HCT116 (cell line): ENCODE results near the gene RAB30. TPM values are rescaled to one million over a fixed set of nuclear protein-coding genes. Genes with fewer than 3 reads are reported as not detected.

Experiments
- ATAC-seq: fragments of 200-7000 bp; cut with Tn5 transposase; 2 replicates; pipeline ENCODE4 v1.9.1; 2020; ENCODE audit warnings: mild to moderate bottlenecking, moderate library complexity
- BruUV-seq: library from RNA; stranded (reverse); fragments of 400-500 nt; replicated peaks from 2 replicates; lab custom pipeline; 2021; lab: Mats Ljungman, UMichigan
- CTCF ChIA-PET: fragments of 300-600 bp; sonication (Branson Sonifier 250); formaldehyde crosslinking; loops from one replicate; lab custom pipeline; 2021; ENCODE audit warnings: antibody characterized with exemption; lab: Charles Lee
- POLR2A ChIA-PET: fragments of 300-600, 350-600 bp; sonication (Branson Sonifier 250); formaldehyde crosslinking; loops from one replicate; lab custom pipeline; 2021; ENCODE audit warnings: antibody characterized with exemption; lab: Charles Lee
- RAD21 ChIA-PET, 2 experiments: fragments of 300-600 bp; sonication (Branson Sonifier 250); formaldehyde crosslinking; loops; one replicate each; lab custom pipeline; 2023; ENCODE audit warnings: low total read pairs in 2 of 2; ENCODE audit not compliant: uncharacterized antibody in 2 of 2, unreplicated experiment in 2 of 2, low non-redundant PET in 1 of 2; lab: Charles Lee
- DNase-seq: peaks from one replicate; pipeline ENCODE4 v3.0.0-alpha.2; 2010; ENCODE audit warnings: low read depth, low spot score
- H2AFZ ChIP-seq: fragments of 200-600 bp; shearing (Covaris generic), sonication (generic); 2 replicates; pipeline ENCODE4 v1.6.1; 2017; ENCODE audit warnings: low read depth, mixed run types, mixed read lengths, antibody characterized with exemption, low read length; ENCODE audit not compliant: poor library complexity, severe bottlenecking
- H3K27ac ChIP-seq: 2 replicates; pipeline ENCODE4 v1.5.1; 2012; ENCODE audit warnings: low read depth, low read length
- H3K27me3 ChIP-seq: fragments of 200-600 bp; sonication (generic); 2 replicates; pipeline ENCODE4 v1.6.1; 2016; ENCODE audit warnings: mixed run types, low read length, mixed read lengths; ENCODE audit not compliant: insufficient read depth
- H3K36me3 ChIP-seq, 2 experiments: fragments of 200-500 bp in 1 of 2; fragments of 200-600 bp in 1 of 2; sonication (Bioruptor generic) in 1 of 2; sonication (generic) in 1 of 2; 2 replicates each; pipeline versions ENCODE4 v1.5.1 to v1.6.1; 2014 to 2016; ENCODE audit warnings: low read length in 2 of 2, inconsistent platforms in 1 of 2, mixed read lengths in 1 of 2, mixed run types in 1 of 2; ENCODE audit not compliant: insufficient read depth in 2 of 2, control insufficient read depth in 1 of 2
- H3K4me1 ChIP-seq, 2 experiments: fragments of 200-600 bp in 1 of 2; sonication (generic) in 1 of 2; 2 replicates each; pipeline versions ENCODE4 v1.5.1 to v1.6.1; 2012 to 2017; ENCODE audit warnings: low read length in 2 of 2, inconsistent platforms in 1 of 2, mild to moderate bottlenecking in 1 of 2, mixed read lengths in 1 of 2, mixed run types in 1 of 2, moderate library complexity in 1 of 2; ENCODE audit not compliant: insufficient read depth in 2 of 2, control insufficient read depth in 1 of 2
- H3K4me2 ChIP-seq: fragments of 200-600 bp; sonication (generic); 2 replicates; pipeline ENCODE4 v1.6.1; 2017; ENCODE audit warnings: mixed run types, low read length, mixed read lengths
- H3K4me3 ChIP-seq, 2 experiments: fragments of 200-600 bp in 1 of 2; sonication (generic) in 1 of 2; replicated peaks in 1 of 2; 2 replicates each; pipeline ENCODE4 v1.5.1; 2011 to 2016; ENCODE audit warnings: low read length in 2 of 2, control low read depth in 1 of 2, low read depth in 1 of 2, mild to moderate bottlenecking in 1 of 2, mixed read lengths in 1 of 2, mixed run types in 1 of 2
- H3K79me2 ChIP-seq: fragments of 200-600 bp; sonication (generic); 2 replicates; pipeline ENCODE4 v1.6.1; 2017; ENCODE audit warnings: mild to moderate bottlenecking, mixed run types, low read length, moderate library complexity, mixed read lengths; ENCODE audit not compliant: insufficient read depth
- H3K9ac ChIP-seq: fragments of 200-600 bp; sonication (generic); 2 replicates; pipeline ENCODE4 v1.6.1; 2016; ENCODE audit warnings: low read length, mixed read lengths
- H3K9me2 ChIP-seq: fragments of 200-600 bp; sonication (generic), shearing (Covaris generic); 2 replicates; pipeline ENCODE4 v1.6.1; 2017; ENCODE audit warnings: mixed run types, mild to moderate bottlenecking, moderate library complexity; ENCODE audit not compliant: insufficient read depth
- H3K9me3 ChIP-seq, 2 experiments: fragments of 200-500 bp in 1 of 2; fragments of 200-600 bp in 1 of 2; sonication (Bioruptor generic) in 1 of 2; sonication (generic) in 1 of 2; 2 replicates each; pipeline ENCODE4 v1.6.1; 2014 to 2017; ENCODE audit warnings: low read length in 2 of 2, mixed read lengths in 2 of 2, inconsistent platforms in 1 of 2, low read depth in 1 of 2, mild to moderate bottlenecking in 1 of 2, mixed run types in 1 of 2, moderate library complexity in 1 of 2; ENCODE audit not compliant: control insufficient read depth in 1 of 2, insufficient read depth in 1 of 2
- H4K20me1 ChIP-seq: fragments of 200-600 bp; sonication (generic), shearing (Covaris generic); 2 replicates; pipeline ENCODE4 v1.6.1; 2017; ENCODE audit warnings: mixed run types, mild to moderate bottlenecking, moderate library complexity; ENCODE audit not compliant: insufficient read depth
- ATF3 ChIP-seq: IDR thresholded peaks from 2 replicates; pipeline ENCODE4 v1.6.1; 2012
- CBX3 ChIP-seq: IDR thresholded peaks from 2 replicates; pipeline ENCODE4 v1.6.1; 2012; ENCODE audit warnings: low read depth
- CEBPB ChIP-seq: IDR thresholded peaks from 2 replicates; pipeline ENCODE4 v1.6.1; 2012; ENCODE audit warnings: low read depth
- EGR1 ChIP-seq: IDR thresholded peaks from 2 replicates; pipeline ENCODE4 v1.6.1; 2012; ENCODE audit warnings: low read depth
- ELF1 ChIP-seq: IDR thresholded peaks from 2 replicates; pipeline ENCODE4 v1.6.1; 2012; ENCODE audit warnings: low read depth, borderline replicate concordance
- EZH2 ChIP-seq: fragments of 200-600 bp; sonication (generic); IDR thresholded peaks from 2 replicates; pipeline ENCODE4 v1.6.1; 2017; ENCODE audit warnings: antibody characterized with exemption, mixed run types
- EZH2phosphoT487 ChIP-seq: fragments of 200-600 bp; IDR thresholded peaks from 2 replicates; pipeline ENCODE4 v1.6.1; 2018; ENCODE audit warnings: antibody characterized with exemption, borderline replicate concordance
- FOSL1 ChIP-seq: IDR thresholded peaks from 2 replicates; pipeline ENCODE4 v1.6.1; 2012; ENCODE audit warnings: low read depth
- JUND ChIP-seq: IDR thresholded peaks from 2 replicates; pipeline ENCODE4 v1.6.1; 2012
- POLR2A ChIP-seq: IDR thresholded peaks from 2 replicates; pipeline ENCODE4 v1.7.0; 2011; ENCODE audit warnings: borderline replicate concordance; ENCODE audit not compliant: insufficient read depth, insufficient read length; ENCODE audit errors: extremely low read depth
- POLR2AphosphoS5 ChIP-seq: IDR thresholded peaks from 2 replicates; pipeline ENCODE4 v1.6.1; 2011; ENCODE audit warnings: mild to moderate bottlenecking, low read depth, low read length, moderate library complexity
- RAD21 ChIP-seq: IDR thresholded peaks from 2 replicates; pipeline ENCODE4 v1.6.1; 2012; ENCODE audit warnings: low read depth, mild to moderate bottlenecking
- REST ChIP-seq: IDR thresholded peaks from 2 replicates; pipeline ENCODE4 v1.6.1; 2012; ENCODE audit warnings: low read depth
- SIN3A ChIP-seq: IDR thresholded peaks from 2 replicates; pipeline ENCODE4 v1.6.1; 2012; ENCODE audit warnings: low read depth
- SP1 ChIP-seq: IDR thresholded peaks from 2 replicates; pipeline ENCODE4 v1.6.1; 2012; ENCODE audit warnings: low read depth
- ZBTB33 ChIP-seq: IDR thresholded peaks from 2 replicates; pipeline ENCODE4 v1.6.1; 2011; ENCODE audit warnings: mild to moderate bottlenecking, low read length, moderate library complexity; ENCODE audit not compliant: insufficient replicate concordance; ENCODE audit errors: extremely low read depth
- ZFX ChIP-seq: fragments of 450-650 bp; IDR thresholded peaks from 2 replicates; pipeline ENCODE4 v1.6.1; 2017
- intact Hi-C: fragments of 100-400 bp; cut with micrococcal nuclease; formaldehyde crosslinking; loops from 2 replicates; pipeline ENCODE4 v1.10.0; 2022
- total RNA-seq: library from RNA; stranded (reverse); gene quantifications from one replicate; pipeline ENCODE4 v1.2.1, GENCODE V29; 2021; ENCODE audit not compliant: unreplicated experiment
- TF ChIP-seq, protein P1 (sequence below): IDR thresholded peaks from 2 replicates; pipeline ENCODE4 v1.6.1; 2012

RAB30 gene
- total RNA-seq, 1 experiment from 2014 or later = 5.7 TPM

DNA sequence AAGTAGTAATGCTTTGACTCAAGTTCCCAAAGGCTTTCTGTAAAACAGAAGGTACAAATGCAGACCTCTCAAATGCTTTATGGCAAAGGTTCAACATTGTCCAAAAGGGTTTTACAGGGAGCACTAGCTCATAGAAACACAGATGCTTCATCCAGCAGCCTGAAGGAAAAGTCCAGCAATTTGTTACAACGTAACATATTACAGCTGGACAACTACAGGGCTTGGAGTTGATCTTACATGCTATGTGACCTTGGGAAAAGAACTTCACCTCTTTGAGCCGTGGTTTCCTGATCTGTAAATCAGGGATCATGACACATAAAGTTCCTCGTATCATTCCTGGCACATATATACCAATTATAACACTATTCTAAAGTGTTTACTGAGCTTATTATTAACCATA, 85.3 kb downstream of the RAB30 start:
- intact Hi-C loops = no loop called here
- no peaks in the 10 kb centered on the region for H3K27me3 ChIP-seq
- no peak for TF ChIP-seq ZBTB33
- no peak for TF ChIP-seq CBX3
- TF ChIP-seq ZFX = no peak
- no peak for TF ChIP-seq FOSL1
- TF ChIP-seq ATF3 = no peak
- no peak for TF ChIP-seq EGR1
- TF ChIP-seq EZH2phosphoT487 = no peak
- TF ChIP-seq, protein P1, sequence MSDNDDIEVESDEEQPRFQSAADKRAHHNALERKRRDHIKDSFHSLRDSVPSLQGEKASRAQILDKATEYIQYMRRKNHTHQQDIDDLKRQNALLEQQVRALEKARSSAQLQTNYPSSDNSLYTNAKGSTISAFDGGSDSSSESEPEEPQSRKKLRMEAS = no peak
- TF ChIP-seq JUND = no peak
- TF ChIP-seq SP1 = no peak
- TF ChIP-seq CEBPB = no peak
- TF ChIP-seq EZH2 = no peak
- TF ChIP-seq POLR2A = no peak
- no peak for TF ChIP-seq REST
- TF ChIP-seq SIN3A = no peak
- TF ChIP-seq POLR2AphosphoS5 = no peak
- TF ChIP-seq ELF1 = no peak
- TF ChIP-seq RAD21 = no peak
- TF ChIP-seq, all 23 proteins: peak for 0
- BruUV-seq = no TSS peak
- H3K9me3 ChIP-seq = no peaks in the 10 kb centered on the region
- ChIA-PET POLR2A (no interaction called here), RAD21 (no interaction called here), CTCF (no interaction called here)
- no peaks in the 10 kb centered on the region for H3K9me2 ChIP-seq
- no peaks in the 10 kb centered on the region for H3K4me1 ChIP-seq
- H3K4me2 ChIP-seq = no peak overlapping the region
- H3K4me3 ChIP-seq = no peak overlapping the region
- no peak for ATAC-seq
- H2AFZ ChIP-seq = no peak overlapping the region
- H3K36me3 ChIP-seq = no peaks in the 10 kb centered on the region
- DNase-seq = no peak
- no peaks in the 10 kb centered on the region for H4K20me1 ChIP-seq
- H3K27ac ChIP-seq = no peak overlapping the region
- H3K9ac ChIP-seq = no peak overlapping the region
- H3K79me2 ChIP-seq = no peaks in the 10 kb centered on the region
